ENCODE data around the gene CENPB.

Gene CENPB

DNA sequence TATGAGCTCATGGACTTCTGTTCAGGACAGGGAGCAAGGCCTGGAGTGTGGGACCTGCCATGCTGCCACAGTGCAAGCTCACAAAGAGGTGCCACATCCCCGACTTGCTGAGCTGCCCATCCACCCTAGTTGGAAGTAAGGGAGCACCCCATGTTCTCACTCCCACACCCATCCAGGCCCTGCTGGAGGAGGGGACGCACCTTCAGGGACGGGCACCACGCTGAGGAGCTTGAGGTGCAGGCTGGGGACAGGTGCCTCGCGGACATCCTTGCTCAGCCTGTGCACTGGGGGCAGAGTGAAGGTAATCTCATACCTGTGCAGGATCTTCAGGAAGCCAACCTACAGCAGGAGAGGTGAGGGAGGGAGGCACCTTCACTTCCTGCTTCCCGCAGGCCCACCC is 31.3 kb downstream of the CENPB start:
- Histone ChIP-seq H3K4me3 (ENCODE audit: low read depth, low read length) (no peak overlapping the region), H3K9me3 (no peaks in the 10 kb centered on the region), H3K36me3 (peaks cover 22% of the 10 kb centered on the region), H3K4me1 (peaks cover 6% of the 10 kb centered on the region; the same call in 1 of the 2 replicates), H3K27me3 (no peaks in the 10 kb centered on the region)
- TF ChIP-seq, protein P1, sequence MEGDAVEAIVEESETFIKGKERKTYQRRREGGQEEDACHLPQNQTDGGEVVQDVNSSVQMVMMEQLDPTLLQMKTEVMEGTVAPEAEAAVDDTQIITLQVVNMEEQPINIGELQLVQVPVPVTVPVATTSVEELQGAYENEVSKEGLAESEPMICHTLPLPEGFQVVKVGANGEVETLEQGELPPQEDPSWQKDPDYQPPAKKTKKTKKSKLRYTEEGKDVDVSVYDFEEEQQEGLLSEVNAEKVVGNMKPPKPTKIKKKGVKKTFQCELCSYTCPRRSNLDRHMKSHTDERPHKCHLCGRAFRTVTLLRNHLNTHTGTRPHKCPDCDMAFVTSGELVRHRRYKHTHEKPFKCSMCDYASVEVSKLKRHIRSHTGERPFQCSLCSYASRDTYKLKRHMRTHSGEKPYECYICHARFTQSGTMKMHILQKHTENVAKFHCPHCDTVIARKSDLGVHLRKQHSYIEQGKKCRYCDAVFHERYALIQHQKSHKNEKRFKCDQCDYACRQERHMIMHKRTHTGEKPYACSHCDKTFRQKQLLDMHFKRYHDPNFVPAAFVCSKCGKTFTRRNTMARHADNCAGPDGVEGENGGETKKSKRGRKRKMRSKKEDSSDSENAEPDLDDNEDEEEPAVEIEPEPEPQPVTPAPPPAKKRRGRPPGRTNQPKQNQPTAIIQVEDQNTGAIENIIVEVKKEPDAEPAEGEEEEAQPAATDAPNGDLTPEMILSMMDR (IDR thresholded peaks at IDR 0.05; ENCODE audit: low read depth, low read length), result no peak
- DNase-seq, result no peak

DNA sequence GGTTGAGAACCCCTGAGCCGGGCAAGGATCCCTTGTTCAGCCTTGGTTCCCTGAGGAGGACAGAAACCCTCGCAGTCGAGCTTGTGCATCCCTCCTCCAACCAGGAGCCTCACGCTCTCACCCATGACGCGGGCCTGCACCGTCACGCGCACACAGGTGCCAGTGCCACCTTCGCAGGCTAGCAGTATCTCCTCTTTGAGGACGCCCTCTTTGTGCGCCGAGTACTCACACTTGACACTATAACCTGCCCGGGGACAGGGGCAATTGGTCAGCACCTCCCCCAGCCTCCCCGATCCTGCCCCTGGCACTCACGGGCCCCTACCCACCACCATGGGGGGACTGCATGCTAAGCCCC is 32.3 kb downstream of the CENPB start:
- no peaks in the 10 kb centered on the region for H3K9me3 ChIP-seq
- DNase-seq, result no peak
- H3K36me3 ChIP-seq, result peaks cover 17% of the 10 kb centered on the region
- no peaks in the 10 kb centered on the region for H3K27me3 ChIP-seq
- TF ChIP-seq, protein P1 (IDR thresholded peaks at IDR 0.05; ENCODE audit: low read depth, low read length), result no peak
- peaks cover 6% of the 10 kb centered on the region for H3K4me1 ChIP-seq
- H3K4me3 ChIP-seq (ENCODE audit: low read depth, low read length), result no peak overlapping the region

DNA sequence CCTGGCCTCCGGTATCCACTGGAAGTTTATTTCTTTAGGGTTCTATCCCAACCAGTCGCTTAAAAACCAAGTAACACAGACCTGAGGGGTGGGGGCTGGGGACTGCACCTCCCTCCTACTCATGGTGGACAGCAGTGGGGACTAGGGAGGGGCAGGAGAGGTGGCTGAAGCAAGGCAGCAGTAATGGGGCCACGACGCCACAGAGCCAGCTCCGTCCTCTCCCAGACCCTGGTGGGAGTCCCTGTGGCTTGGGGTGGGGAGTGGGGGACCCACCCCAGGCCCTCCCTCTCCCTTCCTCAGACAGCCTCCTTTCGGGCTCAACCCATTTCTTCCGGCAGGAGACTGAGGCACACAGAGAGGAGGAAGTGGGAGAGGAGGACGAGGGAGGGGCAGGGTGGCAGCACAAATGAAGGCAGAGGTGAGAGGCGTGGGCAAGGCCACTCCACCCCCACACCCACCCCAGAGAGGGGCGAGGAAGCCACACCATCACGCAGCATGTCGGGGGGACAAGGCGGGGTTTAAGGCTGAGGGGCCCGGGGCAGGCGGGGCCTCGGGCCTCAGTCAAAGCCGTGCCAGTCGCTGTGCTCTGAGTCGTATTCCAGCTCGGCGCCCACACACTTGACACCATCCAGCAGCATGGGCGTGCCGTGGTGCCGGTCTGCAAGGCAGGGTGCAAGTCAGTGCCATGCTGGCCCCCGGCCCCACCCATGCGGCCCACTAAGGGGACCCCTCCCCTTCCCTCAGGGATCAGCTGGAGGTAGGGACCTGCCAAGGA is 32.9 kb downstream of the CENPB start:
- Histone ChIP-seq H3K9me3 (no peaks in the 10 kb centered on the region), H3K4me3 (ENCODE audit: low read depth, low read length) (no peak overlapping the region), H3K4me1 (peaks cover 6% of the 10 kb centered on the region), H3K36me3 (peaks cover 15% of the 10 kb centered on the region), H3K27me3 (no peaks in the 10 kb centered on the region)
- TF ChIP-seq, protein P1 (IDR thresholded peaks at IDR 0.05; ENCODE audit: low read depth, low read length), result no peak
- DNase-seq, result no peak

DNA sequence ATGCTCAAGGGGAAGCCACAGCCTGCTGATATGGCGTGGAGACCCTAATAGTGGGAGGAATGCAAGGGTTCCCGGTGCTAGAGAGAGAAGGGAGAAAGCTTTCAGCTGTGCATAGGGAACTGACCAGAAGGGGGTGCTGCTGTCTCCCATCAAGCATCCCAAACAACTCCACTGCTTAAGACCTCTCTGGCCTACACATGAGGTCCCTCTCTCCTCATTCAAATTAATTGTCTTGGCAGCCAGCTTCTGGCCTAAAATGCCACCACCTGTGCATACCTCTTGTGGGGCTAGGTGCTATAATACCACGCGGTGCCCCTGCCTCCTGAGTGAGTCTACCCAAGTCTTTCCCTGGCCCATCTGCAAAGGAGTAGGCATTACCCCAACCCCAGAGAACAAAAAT is 33.4 kb downstream of the CENPB start:
- TF ChIP-seq, protein P1 (IDR thresholded peaks at IDR 0.05; ENCODE audit: low read depth, low read length), result peak; percentile 96
- DNase-seq, result peak; percentile 75
- peaks cover 6% of the 10 kb centered on the region for H3K4me1 ChIP-seq
- H3K4me3 ChIP-seq (ENCODE audit: low read depth, low read length), result no peak overlapping the region
- no peaks in the 10 kb centered on the region for H3K9me3 ChIP-seq
- H3K36me3 ChIP-seq, result peaks cover 11% of the 10 kb centered on the region
- H3K27me3 ChIP-seq, result no peaks in the 10 kb centered on the region

DNA sequence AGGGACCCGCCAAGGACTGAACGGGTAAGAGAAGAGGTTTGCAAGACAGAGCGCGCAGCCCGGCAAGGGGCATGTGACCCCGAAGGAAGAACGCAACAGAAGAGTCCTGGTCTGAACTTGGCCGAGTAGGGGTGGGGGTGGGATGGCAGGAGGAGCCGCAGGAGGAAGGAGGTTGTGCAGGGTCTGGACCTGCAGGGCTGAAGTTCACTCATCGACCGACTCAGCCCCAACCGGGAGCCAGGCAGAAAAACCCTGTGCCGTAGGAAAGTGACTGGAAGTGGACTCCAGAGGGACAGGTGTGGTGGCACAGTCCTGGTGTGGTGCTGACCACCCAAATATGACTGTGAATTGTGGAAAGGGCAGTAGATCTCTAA is 34.2 kb downstream of the CENPB start:
- H3K4me1 ChIP-seq, result peaks cover 6% of the 10 kb centered on the region

More for the DNA sequence above, 34.2 kb downstream of the CENPB start:
- no peaks in the 10 kb centered on the region for H3K27me3 ChIP-seq
- H3K9me3 ChIP-seq, result no peaks in the 10 kb centered on the region
- peak overlapping the region; percentile 45 for H3K4me3 ChIP-seq (ENCODE audit: low read depth, low read length)
- no peak for DNase-seq
- TF ChIP-seq, protein P1 (IDR thresholded peaks at IDR 0.05; ENCODE audit: low read depth, low read length), result no peak
- H3K36me3 ChIP-seq, result peaks cover 4% of the 10 kb centered on the region; the same call in 1 of the 2 replicates

All from BE2C (cell line).